Psoas muscle (tissue), 8 donors: Measurements from ENCODE around the gene DTNB. TPM values are rescaled to one million over a fixed set of nuclear protein-coding genes. Genes with fewer than 3 reads are reported as not detected.

ENCODE experiments used
- ATAC-seq, 4 donors: fragments of 200-7000 bp; cut with Tn5 transposase; one replicate each; pipeline ENCODE4 v1.9.1; 2020; ENCODE audit warnings: moderate library complexity in 3 of 4, mild to moderate bottlenecking in 2 of 4
- DNase-seq, 2 donors: peaks; one replicate each; pipeline ENCODE4 v3.0.0-alpha.2; 2020
- H3K27ac ChIP-seq: fragments of 200-600 bp; one replicate; pipeline ENCODE4 v1.8.0; 2022
- H3K27me3 ChIP-seq, 3 donors: fragments of 200-600 bp in 1 of 3; one replicate each; pipeline versions ENCODE4 v1.6.1 to v1.8.0; 2013 to 2022; ENCODE audit warnings: low read length in 2 of 3, mild to moderate bottlenecking in 2 of 3, moderate library complexity in 1 of 3; ENCODE audit not compliant: insufficient read depth in 3 of 3
- H3K36me3 ChIP-seq, 2 donors: fragments of 200-600 bp in 1 of 2; one replicate each; pipeline versions ENCODE4 v1.6.1 to v1.8.0; 2013 to 2022; ENCODE audit warnings: low read depth in 1 of 2, mild to moderate bottlenecking in 1 of 2, moderate library complexity in 1 of 2; ENCODE audit not compliant: insufficient read depth in 1 of 2
- H3K4me1 ChIP-seq: fragments of 200-600 bp; one replicate; pipeline ENCODE4 v1.8.0; 2022
- H3K4me3 ChIP-seq: fragments of 200-600 bp; one replicate; pipeline ENCODE4 v1.8.0; 2022; ENCODE audit warnings: mild to moderate bottlenecking
- H3K9me3 ChIP-seq: fragments of 200-600 bp; one replicate; pipeline ENCODE4 v1.8.0; 2022
- WGBS, 3 donors: extraction: QIAGEN DNeasy Blood & Tissue Kit; methylation state at CpG; one replicate each; pipeline versions ENCODE4 v1.1.6 to v1.1.7; 2013; 5-methylcytosine and 5-hydroxymethylcytosine counted together
- intact Hi-C, 2 donors: fragments of 100-400 bp; cut with DNase I; formaldehyde crosslinking; loops; one replicate each; pipeline versions ENCODE4 v1.11.0 to v1.14.2; 2022
- polyA plus RNA-seq, 3 donors: library from polyadenylated mRNA; stranded (reverse); fragments of 200-250 nt; gene quantifications; one replicate each; pipeline ENCODE4 v1.2.3, GENCODE V29; 2013
- total RNA-seq, 4 donors: library from RNA; stranded (reverse); fragmentation: NEBNext Ultra II Directional in 2 of 4; extraction: Animal tissue kit (Norgen Biotek cat#: 25700) in 2 of 4; gene quantifications; one replicate each; pipeline versions ENCODE4 v1.2.1 to v1.2.4, GENCODE V29; 2021 to 2023
- TF ChIP-seq, protein P1 (sequence below): fragments of 200-600 bp; IDR thresholded peaks from one replicate; pipeline ENCODE4 v1.8.0; 2022; ENCODE audit warnings: antibody characterized with exemption
- donor health status: healthy with polysubstance abuse.
- donor health status: DM: no; HTN: no; CAD: no; lungs with moderate emphysema.
- donor health status: Bipolar disorder and iron deficiency.
- donor health status: healthy.
- donor health status: DM: yes; HTN: yes; CAD: no.
- donor health status: DM: no; HTN: no; CAD: no.
- donor health status: DM: no; HTN: no; CAD: no.
- donor health status: DM: yes; HTN: yes; CAD: no.

DTNB gene
- total and polyA plus RNA-seq, 7 donors, result 2.3 to 6.3 (median 4.2) TPM

DNA sequence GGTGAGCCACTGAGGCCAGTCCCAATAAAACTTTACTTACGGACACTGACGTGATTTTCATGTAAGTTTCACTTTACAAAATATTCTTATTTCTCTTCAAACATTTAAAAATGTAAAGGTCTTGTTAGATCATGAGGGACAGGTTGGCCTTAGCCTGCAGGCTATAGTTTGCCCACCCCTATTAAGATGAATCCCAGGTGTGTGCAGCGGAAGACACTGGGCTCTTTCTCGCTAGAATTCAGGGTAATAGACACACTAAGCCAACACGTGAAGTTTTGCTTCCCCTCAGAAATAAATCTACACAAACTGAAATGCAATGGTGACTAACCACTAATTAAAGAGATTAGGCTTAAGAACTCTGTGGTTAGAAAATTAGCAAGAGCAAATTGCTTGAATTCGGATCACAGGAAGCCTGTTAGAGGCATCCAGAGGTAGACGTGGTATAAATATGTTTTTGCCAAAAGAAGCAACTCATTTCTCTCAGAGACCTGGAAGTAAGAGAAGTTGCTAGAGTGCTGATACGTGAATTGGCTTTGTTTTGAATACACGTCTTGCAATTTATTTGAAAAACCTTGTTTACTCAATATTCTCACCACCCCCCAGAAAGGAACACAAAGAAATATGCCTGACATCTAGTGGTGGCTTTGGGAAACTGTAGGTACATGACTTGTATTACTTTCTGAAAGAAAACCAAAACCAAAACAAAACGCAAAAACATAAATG is 151.6 kb downstream of the DTNB start:
- WGBS, 3 donors, result 43 to 51% (median 44%) methylated on average over 10 of the region's 10 CpGs
- intact Hi-C loops, result loop anchor here (2.0 to 10.0 kb wide), 4 partner anchors 147 to 179 kb away; partner anchors contain the start of gene DNMT3A (in 1 of the 2)
- TF ChIP-seq, protein P1, sequence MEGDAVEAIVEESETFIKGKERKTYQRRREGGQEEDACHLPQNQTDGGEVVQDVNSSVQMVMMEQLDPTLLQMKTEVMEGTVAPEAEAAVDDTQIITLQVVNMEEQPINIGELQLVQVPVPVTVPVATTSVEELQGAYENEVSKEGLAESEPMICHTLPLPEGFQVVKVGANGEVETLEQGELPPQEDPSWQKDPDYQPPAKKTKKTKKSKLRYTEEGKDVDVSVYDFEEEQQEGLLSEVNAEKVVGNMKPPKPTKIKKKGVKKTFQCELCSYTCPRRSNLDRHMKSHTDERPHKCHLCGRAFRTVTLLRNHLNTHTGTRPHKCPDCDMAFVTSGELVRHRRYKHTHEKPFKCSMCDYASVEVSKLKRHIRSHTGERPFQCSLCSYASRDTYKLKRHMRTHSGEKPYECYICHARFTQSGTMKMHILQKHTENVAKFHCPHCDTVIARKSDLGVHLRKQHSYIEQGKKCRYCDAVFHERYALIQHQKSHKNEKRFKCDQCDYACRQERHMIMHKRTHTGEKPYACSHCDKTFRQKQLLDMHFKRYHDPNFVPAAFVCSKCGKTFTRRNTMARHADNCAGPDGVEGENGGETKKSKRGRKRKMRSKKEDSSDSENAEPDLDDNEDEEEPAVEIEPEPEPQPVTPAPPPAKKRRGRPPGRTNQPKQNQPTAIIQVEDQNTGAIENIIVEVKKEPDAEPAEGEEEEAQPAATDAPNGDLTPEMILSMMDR, result peak; percentile 79
- H3K9me3 ChIP-seq, result no peaks in the 10 kb centered on the region
- no peaks in the 10 kb centered on the region for H3K27me3 ChIP-seq
- H3K27ac ChIP-seq, result no peak overlapping the region
- peak overlapping the region; percentile 44 for H3K4me3 ChIP-seq
- no peaks in the 10 kb centered on the region for H3K4me1 ChIP-seq
- no peaks in the 10 kb centered on the region for H3K36me3 ChIP-seq
- ATAC-seq, result peak; percentile 40 to 86 (median 60)
- no peak for DNase-seq

DNA sequence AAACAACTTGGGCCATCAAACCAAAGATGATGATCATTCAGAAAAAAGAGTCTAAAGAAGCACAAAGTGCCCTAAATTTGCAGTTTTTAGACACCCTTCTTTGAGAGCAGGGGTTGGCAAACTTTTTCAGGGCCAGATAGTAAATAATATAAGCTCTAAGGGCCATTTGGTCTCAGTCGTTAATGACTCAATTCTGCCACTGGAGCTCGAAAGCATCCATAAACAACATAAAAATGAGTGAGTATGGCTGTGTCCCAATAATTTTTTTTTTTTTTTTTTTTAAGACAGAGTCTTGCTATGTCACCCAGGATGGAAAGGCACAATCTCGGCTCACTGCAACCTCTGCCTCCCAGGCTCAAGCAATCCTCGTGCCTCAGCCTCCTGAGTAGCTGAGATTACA is 152.3 kb downstream of the DTNB start:
- DNase-seq, result no peak
- 72 to 78% (median 76%) methylated on average over 4 of the region's 4 CpGs for WGBS, 3 donors
- TF ChIP-seq, protein P1, result no peak
- no peak for ATAC-seq
- no peak overlapping the region for H3K4me3 ChIP-seq
- H3K4me1 ChIP-seq, result no peaks in the 10 kb centered on the region
- H3K9me3 ChIP-seq, result no peaks in the 10 kb centered on the region
- intact Hi-C loops, result loop anchor here (5.0 to 10.0 kb wide), 3 partner anchors 146 to 176 kb away; partner anchors contain the start of gene DNMT3A (in 1 of the 2)
- H3K36me3 ChIP-seq, result no peaks in the 10 kb centered on the region
- H3K27me3 ChIP-seq, result no peaks in the 10 kb centered on the region
- H3K27ac ChIP-seq, result no peak overlapping the region

DNA sequence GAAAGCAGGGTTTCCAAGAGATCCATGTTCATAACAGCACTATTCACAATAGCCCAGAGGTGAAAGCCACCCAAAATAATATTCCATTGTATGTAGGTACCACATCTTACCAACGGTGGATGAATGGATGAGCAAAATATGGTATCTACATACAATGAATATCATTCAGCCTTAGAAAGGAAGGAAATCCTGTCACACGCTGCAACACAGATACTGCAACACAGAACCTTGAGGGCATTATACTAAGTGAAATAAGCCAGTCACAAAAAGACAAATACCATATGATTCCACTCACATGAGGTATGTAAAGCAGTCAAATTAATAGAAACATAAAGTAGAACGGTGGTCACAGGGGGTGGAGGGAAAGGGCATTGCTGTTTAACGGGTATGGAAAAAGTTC is 155.7 kb downstream of the DTNB start:
- Histone ChIP-seq H3K4me1 (no peaks in the 10 kb centered on the region), H3K27me3 (no peaks in the 10 kb centered on the region), H3K36me3 (no peaks in the 10 kb centered on the region), H3K27ac (no peak overlapping the region), H3K4me3 (no peak overlapping the region), H3K9me3 (no peaks in the 10 kb centered on the region)
- TF ChIP-seq, protein P1, result no peak
- no peak for ATAC-seq
- 65 to 69% (median 68%) methylated on average over 4 of the region's 4 CpGs for WGBS, 3 donors
- intact Hi-C loops, result no loop called here
- no peak for DNase-seq

DNA sequence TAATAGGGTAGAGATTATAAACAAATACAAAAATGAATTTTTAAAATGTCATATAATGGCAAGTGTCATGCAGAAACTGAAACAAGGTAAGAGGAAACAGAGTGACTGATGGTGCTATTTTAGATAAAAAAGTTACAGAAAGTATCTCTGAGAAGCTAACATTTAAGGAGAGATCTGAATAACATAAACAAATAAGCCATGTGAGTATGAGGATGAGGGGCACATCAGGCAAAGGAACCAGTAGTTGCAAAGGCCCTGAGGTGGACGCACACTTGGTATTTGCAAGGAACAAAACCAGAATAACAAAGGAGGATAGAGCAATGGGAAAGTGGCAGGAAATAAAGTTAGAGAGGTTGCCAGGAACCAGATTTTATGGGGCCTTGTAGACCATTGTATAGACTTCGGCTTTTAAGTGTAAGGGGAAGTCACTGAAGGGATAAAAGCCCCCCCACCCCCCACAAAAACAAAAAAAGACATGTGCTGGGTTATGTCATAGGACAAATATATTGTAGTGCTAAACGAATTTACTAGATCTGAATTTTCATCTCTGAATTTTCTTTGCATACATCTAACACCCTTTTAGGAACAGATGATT is 159.2 kb downstream of the DTNB start:
- H3K27ac ChIP-seq, result no peak overlapping the region
- no peak for ATAC-seq
- H3K4me3 ChIP-seq, result no peak overlapping the region
- H3K4me1 ChIP-seq, result no peaks in the 10 kb centered on the region
- no peak for DNase-seq
- TF ChIP-seq, protein P1, result no peak
- H3K36me3 ChIP-seq, result no peaks in the 10 kb centered on the region
- H3K27me3 ChIP-seq, result no peaks in the 10 kb centered on the region
- WGBS, 3 donors, result 85 to 91% (median 85%) methylated on average over 3 of the region's 3 CpGs
- intact Hi-C loops, result no loop called here
- H3K9me3 ChIP-seq, result no peaks in the 10 kb centered on the region
